ENCODE measurements around the gene CPNE1.

CPNE1 gene

DNA sequence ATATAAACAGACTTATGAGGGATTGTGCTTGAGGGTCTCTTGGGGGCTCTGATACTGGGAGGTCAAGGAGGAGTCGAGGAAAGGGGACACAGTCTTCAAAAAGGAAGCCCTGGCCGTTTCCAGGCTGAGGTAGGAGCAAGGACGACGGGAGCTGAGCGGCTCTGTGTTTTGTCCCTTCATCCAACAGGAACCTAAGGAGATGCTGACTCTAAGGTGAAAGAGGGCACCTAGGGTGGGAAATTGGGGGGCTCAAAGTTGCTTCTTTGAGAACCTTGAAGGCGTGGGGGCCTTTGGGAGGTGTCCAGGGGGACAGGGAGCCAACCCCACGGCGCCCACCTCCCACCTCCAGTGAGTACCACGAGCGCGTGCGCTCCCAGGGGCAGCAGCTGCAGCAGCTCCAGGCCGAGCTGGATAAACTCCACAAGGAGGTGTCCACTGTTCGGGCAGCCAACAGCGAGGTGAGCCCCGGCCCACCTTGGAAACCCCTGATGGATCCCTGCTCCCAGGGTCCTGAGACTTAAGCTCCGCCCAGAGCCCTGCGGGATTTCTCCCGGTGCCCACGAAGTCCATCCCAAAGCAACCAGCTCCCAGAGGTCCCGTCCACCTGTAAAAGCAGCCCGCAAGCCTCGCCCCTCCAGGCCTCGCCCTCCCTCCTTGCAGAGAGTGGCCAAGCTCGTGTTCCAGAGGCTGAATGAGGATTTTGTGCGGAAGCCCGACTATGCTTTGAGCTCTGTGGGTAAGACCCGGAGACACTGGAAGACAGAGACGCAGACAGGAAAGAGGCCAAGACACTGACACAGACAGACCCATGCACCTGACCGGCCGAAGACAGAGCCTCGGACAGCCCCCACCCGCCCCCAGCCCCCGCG, 46.2 kb downstream of the CPNE1 start:
- no peak for FAIRE-seq

DNA sequence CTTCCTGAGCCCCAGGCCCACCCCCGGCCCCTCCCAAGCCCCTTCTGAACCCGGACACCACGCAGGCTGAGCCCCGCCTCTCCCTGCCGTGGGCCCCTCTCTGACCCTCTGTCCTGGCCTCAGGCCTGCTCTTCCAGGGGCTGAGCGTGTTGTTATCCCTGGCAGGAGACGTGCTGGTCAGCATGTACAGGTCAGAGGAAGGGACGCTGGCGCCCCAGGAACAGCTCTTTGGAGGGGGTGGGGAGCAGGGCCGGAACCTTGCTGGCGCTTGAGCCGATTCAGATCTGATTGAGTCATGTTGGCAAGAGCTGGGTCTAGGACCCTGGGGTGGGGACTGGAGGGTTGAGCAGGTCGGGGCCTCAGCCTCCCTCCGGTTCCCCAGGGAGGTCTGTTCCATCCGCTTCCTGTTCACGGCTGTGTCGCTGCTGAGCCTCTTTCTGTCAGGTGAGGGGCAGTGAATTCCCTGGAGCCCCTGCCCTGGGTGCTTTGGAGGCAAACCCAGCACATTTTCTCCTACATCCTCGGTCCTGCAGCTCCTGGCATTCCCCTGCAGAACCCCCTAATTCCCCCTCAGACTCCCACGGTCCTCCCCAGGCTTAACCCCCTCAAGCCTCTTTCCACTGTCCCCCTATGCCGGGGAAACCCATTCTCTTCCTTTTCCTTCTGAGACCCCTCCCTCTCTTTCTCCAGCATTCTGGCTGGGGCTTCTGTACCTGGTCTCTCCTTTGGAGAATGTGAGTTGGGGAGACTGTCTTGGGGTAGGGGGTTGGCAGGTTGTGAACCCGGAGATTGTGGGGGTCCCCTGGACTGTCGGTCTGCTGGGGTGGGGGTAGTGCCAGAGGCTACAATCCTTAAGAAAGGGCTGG, 47.1 kb downstream of the CPNE1 start:
- FAIRE-seq: no peak

DNA sequence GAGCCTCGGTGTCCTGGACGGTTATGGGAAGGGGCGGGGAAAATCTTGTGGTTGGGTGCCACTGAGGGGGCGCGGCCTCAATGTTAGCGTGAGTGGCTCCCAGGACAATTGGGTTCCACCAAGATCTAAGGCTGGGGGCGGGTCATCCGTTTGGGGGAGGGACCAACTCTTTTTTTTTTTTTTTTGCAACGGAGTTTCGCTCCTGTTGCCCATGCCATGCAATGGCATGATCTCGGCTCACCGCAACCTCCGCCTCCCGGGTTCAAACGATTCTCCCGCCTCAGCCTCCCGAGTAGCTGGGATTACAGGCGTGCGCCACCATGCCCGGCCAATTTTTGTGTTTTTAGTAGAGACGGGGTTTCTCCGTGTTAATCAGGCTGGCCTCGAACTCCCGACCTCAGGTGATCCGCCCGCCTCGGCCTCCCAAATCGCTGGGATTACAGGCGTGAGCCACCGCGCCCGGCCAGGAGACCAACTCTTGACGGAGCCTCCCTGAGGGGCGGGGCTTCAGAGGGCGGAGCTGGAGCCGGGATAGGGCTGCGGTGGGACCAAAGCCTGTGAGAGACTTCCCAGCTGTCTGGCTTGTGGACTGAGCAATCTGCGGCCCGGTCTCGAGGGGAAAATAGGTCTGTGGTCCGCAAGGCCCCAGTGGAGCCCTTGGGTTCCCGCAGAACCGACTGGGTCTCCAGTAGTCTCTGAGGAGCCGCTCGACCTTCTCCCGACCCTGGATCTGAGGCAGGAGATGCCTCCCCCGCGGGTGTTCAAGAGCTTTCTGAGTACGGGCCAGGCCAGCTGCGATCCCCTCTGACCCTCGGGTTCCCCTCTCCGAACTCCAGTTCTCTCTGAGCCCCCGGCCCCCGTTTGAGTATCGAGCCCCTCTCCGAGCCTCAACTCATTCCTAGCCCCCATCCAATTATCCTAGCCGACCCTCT, 48.0 kb downstream of the CPNE1 start:
- FAIRE-seq: no peak

DNA sequence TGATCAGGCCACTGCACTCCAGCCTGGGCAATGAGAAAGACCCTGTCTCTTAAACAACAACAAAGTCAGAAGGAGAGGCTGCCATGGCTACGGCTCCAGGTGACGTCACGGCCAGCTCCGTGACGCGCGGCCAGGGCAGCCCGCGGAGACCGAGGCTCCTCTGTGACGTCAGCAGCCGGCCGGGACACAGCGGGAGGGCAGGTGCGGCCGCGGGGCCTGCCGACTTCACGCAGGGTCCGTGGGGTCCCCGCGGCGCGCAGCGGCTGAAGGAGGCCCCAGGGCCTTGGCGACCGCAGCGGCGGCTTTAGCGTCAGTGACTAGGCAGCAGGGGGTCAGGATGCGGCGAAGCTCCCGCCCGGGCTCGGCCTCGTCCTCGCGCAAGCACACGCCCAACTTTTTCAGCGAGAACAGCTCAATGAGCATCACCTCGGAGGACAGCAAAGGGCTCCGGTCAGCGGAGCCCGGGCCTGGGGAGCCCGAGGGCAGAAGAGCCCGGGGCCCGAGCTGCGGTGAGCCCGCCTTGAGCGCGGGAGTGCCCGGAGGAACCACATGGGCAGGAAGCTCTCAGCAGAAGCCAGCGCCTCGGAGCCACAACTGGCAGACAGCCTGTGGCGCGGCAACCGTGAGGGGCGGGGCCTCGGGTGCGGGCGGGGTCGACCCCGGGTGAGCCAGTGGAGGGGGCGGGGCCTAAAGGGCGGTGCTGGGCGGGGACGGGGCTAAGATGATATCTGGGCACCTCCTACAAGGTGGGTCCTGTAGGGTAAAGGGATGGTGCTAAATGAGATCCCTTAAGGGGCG, 48.8 kb downstream of the CPNE1 start, which contains the start of gene SPAG4:
Gene SPAG4 (plus strand): TSS at position 163 of the 798 bp plus-strand sequence. CDS start 175 bp downstream, at position 338.
- no peak for FAIRE-seq

GRCh38 chr20:35611482-35611881, 53.2 kb downstream of the CPNE1 start:
- FAIRE-seq: no peak

GRCh38 chr20:35610833-35611427, 53.8 kb downstream of the CPNE1 start:
- FAIRE-seq: no peak

DNA sequence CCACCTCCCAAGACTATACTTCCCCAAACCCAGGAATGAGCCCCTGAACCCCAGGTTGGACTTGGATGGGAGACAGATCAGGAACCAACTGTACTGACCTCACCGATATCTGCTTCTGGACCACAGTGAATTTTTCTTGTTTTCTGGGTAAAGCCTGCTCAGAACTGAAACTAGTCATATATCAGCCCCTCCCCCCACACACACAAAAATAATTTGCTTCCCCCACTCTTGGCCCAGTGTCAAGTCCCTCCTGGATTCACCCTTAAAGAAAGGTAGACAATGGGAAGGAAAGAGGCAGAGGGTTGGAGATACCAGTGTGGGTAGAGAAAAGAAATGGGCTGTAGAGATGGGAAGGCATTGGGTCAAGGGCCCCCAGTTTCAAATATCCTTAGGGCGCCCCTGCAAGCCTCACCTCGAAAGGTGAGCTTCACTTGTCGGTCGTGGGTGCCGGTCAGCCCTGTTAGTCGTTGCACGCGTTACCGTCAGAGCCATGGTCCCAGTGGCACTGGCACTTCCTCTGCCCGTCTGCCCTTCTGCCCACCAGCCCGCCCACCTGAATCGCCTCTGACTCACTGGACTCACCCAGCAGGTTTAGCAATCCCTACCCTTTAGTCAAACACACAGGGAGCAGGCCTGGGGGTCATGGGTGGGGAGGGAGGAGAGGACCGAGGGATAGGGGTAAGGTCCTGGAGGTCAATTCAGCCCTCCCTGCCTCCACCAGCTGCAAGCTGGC, 57.5 kb downstream of the CPNE1 start:
- no peak for FAIRE-seq

- FAIRE-seq: no peak
Measured at GRCh38 chr20:35606127-35606526, 58.6 kb downstream of the CPNE1 start.

- FAIRE-seq: no peak
Measured at GRCh38 chr20:35604449-35604747, 60.3 kb downstream of the CPNE1 start.

DNA sequence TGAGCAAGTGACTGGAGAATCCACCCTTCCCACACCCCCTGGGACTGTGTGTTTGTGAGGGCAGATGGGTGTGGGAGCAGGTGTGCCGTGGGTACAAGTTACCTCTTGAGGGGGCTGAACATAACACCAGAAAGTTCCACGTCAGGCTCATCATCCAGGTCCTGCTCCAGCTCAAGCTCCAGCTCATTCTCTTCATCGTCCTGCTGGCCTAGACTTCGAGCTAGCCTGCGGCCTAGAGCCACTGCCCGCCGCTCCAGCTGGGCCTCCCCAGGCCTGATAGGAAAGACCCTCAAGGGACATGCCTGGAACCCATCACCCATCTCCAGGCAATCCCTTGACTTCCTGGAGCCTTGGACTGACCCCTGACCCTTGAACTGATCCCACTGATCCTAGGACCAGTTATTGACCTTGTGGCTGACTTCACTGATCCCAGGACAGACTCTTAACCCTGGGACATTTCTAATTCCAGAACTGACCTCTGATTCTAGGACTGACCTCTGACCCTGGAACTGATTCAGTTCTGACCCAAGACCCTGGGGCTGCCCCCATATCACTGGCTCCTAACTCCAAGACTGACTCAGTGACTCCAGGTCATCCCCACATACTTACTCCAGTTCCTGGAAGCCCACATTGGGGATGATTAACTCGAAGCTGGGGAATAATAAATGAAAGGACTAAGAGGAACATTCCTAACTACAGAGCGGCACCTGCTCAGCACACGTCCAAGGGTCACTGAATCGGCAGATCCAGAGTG, 60.8 kb downstream of the CPNE1 start:
- no peak for FAIRE-seq

- no peak for FAIRE-seq
Measured at GRCh38 chr20:35602851-35603495, 61.7 kb downstream of the CPNE1 start.

GRCh38 chr20:35601990-35602389, 62.7 kb downstream of the CPNE1 start:
- no peak for FAIRE-seq

- no peak for FAIRE-seq
Measured at GRCh38 chr20:35600993-35601973, 63.4 kb downstream of the CPNE1 start.

- FAIRE-seq: no peak
Measured at GRCh38 chr20:35600176-35600992, 64.3 kb downstream of the CPNE1 start.

GRCh38 chr20:35599776-35600120, 65.0 kb downstream of the CPNE1 start:
- no peak for FAIRE-seq

- FAIRE-seq: no peak
Measured at GRCh38 chr20:35598899-35599775, 65.6 kb downstream of the CPNE1 start.

All from endometrium (tissue), 2 donors.